NCI-H82 (cell line): ENCODE data around the gene ROR1.
"Not testable (repeated sequence)": the region's sequence is repeated elsewhere in the genome, so short reads cannot be mapped to it uniquely, and the experiment has no call there.

Experiments
- DNase-seq: peaks from one replicate; lab custom pipeline; 2025; lab: John Stamatoyannopoulos, UW

The ROR1 gene

GRCh38 chr1:63794354-63794753, 20.5 kb downstream of the ROR1 start:
- DNase-seq: peak; percentile 24

- DNase-seq: peak; percentile 28
Observed at GRCh38 chr1:63794939-63795378, 21.1 kb downstream of the ROR1 start.

GRCh38 chr1:63795455-63795854, 21.6 kb downstream of the ROR1 start:
- peak; percentile 30 for DNase-seq

GRCh38 chr1:63797056-63797726, 23.4 kb downstream of the ROR1 start:
- DNase-seq: no peak

- no peak for DNase-seq
Observed at GRCh38 chr1:63798284-63798683, 24.5 kb downstream of the ROR1 start.

- no peak for DNase-seq
Observed at GRCh38 chr1:63799307-63799706, 25.5 kb downstream of the ROR1 start.

- no peak for DNase-seq
Observed at GRCh38 chr1:63799820-63800219, 26.0 kb downstream of the ROR1 start.

- DNase-seq: peak; percentile 47
Observed at GRCh38 chr1:63802109-63802508, 28.3 kb downstream of the ROR1 start.

GRCh38 chr1:63804829-63805484, 31.1 kb downstream of the ROR1 start:
- DNase-seq: peak; percentile 83

GRCh38 chr1:63807046-63807445, 33.2 kb downstream of the ROR1 start:
- peak; percentile 99 for DNase-seq

- DNase-seq: no peak
Observed at GRCh38 chr1:63810936-63811469, 37.2 kb downstream of the ROR1 start.

- DNase-seq: no peak
Observed at GRCh38 chr1:63812071-63812700, 38.4 kb downstream of the ROR1 start.

- DNase-seq: no peak
Observed at GRCh38 chr1:63813829-63814277, 40.0 kb downstream of the ROR1 start.

- DNase-seq: not testable (repeated sequence)
Observed at GRCh38 chr1:63816217-63816815, 42.5 kb downstream of the ROR1 start.

GRCh38 chr1:63817152-63817667, 43.4 kb downstream of the ROR1 start:
- DNase-seq: no peak

- no peak for DNase-seq
Observed at GRCh38 chr1:63817700-63818099, 43.9 kb downstream of the ROR1 start.

GRCh38 chr1:63818567-63819325, 44.9 kb downstream of the ROR1 start:
- no peak for DNase-seq

- DNase-seq: no peak
Observed at GRCh38 chr1:63819795-63820194, 46.0 kb downstream of the ROR1 start.

GRCh38 chr1:63821091-63822005, 47.5 kb downstream of the ROR1 start:
- DNase-seq: peak; percentile 65

- no peak for DNase-seq
Observed at GRCh38 chr1:63822540-63822939, 48.7 kb downstream of the ROR1 start.
